Fibroblast of the aortic adventitia (primary cell): Measurements from ENCODE around the gene NPM1. TPM values are rescaled to one million over a fixed set of nuclear protein-coding genes. Genes with fewer than 3 reads are reported as not detected.
"Not testable (repeated sequence)": the region's sequence is repeated elsewhere in the genome, so short reads cannot be mapped to it uniquely, and the experiment has no call there.

Experiments used
- DNase-seq: peaks from one replicate; pipeline ENCODE4 v3.0.0-alpha.2; 2010; ENCODE audit warnings: low read depth
- H3K4me3 ChIP-seq: 2 replicates; pipeline ENCODE4 v1.5.1; 2011; ENCODE audit warnings: low read depth, mild to moderate bottlenecking, control low read depth, low read length, moderate library complexity
- total RNA-seq: library from RNA; depleted of rRNA; stranded (reverse); fragments of >200 nt; gene quantifications from 2 replicates; pipeline ENCODE4 v1.2.3, GENCODE V29; 2012; ENCODE audit warnings: low replicate concordance
- TF ChIP-seq, protein P1 (sequence below): IDR thresholded peaks from 2 replicates; pipeline ENCODE4 v1.5.1; 2011; ENCODE audit warnings: mild to moderate bottlenecking, low read length, control low read depth, inconsistent platforms; ENCODE audit not compliant: insufficient read depth

NPM1 gene
- total RNA-seq, 1 donor = 1,373 TPM

DNA sequence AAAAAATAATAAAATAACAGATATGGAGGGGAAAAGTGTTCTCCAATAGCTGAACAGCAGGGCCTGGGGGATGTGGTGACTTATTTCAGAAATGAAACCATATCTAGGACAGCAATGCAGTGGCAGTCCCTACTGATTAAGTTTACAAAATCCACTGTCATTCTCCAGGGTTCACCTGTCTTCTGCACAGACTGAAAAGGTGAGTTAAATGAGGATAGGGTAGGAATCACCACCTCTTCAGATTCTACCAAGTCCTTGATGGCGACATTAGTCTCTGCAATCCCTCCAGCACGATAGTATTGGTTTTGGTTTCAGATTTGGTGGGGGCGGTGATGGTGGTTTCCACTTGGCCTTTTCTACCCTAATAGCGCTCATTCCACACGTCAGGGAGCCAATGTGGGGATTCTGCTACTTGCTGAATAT lies 32.3 kb upstream of the NPM1 start:
- DNase-seq = no peak
- TF ChIP-seq, protein P1, sequence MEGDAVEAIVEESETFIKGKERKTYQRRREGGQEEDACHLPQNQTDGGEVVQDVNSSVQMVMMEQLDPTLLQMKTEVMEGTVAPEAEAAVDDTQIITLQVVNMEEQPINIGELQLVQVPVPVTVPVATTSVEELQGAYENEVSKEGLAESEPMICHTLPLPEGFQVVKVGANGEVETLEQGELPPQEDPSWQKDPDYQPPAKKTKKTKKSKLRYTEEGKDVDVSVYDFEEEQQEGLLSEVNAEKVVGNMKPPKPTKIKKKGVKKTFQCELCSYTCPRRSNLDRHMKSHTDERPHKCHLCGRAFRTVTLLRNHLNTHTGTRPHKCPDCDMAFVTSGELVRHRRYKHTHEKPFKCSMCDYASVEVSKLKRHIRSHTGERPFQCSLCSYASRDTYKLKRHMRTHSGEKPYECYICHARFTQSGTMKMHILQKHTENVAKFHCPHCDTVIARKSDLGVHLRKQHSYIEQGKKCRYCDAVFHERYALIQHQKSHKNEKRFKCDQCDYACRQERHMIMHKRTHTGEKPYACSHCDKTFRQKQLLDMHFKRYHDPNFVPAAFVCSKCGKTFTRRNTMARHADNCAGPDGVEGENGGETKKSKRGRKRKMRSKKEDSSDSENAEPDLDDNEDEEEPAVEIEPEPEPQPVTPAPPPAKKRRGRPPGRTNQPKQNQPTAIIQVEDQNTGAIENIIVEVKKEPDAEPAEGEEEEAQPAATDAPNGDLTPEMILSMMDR = no peak
- no peak overlapping the region for H3K4me3 ChIP-seq

DNA sequence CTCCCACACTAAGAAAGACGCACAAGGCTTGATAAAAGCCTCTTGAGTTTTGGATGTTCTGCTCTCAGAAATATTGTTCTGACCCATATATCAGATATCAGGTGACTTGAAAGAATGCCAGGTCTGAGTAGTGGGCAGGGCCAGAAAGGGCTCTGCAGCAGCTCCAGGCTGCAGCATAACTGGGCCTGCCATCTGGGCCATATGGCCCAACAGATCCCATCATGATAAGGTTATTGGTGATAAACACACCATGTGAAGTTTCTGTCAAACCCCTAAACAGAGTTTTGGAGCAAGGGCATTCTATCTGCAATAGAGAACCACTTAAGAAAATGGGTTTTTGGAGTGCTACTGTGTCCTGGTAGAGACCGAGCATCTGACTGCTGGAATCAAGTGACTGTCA lies 29.8 kb upstream of the NPM1 start:
- no peak overlapping the region for H3K4me3 ChIP-seq
- TF ChIP-seq, protein P1 = no peak
- DNase-seq = no peak

DNA sequence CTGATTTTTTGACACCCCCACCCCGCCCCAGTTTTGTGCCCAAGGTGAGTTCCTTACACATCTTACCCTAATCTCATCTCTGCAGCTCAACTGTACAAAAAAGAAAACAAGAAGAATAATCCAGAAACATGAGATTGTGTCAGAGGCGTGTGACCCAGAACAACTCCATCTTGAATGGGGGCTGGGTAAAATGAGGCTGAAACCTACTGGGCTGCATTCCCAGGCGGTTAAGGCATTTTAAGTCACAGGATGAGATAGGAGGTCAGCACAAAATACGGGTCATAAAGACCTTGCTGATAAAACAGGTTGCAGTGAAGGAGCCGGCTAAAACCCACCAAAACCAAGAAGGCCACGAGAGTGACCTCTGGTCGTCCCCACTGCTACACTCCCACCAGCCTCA lies 26.5 kb upstream of the NPM1 start:
- DNase-seq, H3K4me3 ChIP-seq: not testable (repeated sequence)

DNA sequence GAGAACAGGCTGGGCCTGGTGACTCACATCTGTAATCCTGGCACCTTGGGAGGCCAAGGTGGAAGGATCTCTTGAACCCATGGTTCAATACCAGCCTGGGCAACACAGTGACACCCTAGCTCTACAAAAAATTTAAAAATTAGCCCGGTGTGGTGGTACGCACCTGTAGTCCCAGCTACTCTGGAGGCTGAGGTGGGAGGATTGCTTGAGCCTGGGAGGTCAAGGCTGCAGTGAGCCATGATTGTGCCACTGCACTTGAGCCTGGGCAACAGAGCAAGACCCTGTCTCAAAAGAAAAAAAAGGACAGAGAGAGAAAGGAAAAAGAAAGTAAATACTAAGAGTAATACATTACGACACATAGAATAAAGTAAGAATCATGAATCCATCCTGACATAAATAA lies 24.4 kb upstream of the NPM1 start:
- DNase-seq, H3K4me3 ChIP-seq: not testable (repeated sequence)

DNA sequence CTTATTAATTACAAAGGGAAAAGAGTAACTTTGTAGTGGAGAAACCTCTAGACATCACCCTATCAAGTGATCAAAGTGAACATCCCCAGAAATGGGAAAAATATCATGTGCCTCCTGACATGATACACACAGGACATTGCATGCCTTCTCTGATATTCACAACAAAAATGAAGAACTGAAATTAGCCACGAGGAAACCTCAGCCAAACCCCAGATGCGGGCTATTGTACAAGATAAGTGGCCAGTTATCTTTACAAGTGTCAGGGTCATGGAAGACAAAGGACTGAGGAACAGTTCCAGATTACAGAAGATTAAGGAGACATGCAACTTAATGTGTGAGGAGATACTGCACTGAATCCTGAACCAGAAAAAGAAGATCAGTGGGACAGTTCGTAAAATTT lies 23.8 kb upstream of the NPM1 start:
- TF ChIP-seq, protein P1 = no peak
- no peak for DNase-seq

DNA sequence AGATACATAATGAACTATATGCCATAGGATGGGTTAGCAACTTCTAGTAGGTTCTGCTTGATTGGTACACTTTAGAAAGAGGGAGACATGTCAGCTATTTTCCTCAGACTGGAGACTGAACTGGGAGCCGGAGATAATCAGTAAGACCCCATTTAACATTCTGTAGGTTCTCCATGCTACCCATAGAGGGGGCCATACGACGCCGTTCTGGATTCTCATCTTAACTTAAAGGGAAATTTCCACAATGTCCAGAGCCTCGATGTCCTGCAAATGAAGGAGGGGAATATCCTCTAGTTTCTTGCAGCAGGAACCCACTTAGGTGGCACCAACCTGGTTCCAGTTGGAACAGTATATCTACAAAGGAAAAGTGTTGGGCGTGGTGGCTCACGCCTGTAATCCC lies 22.3 kb upstream of the NPM1 start:
- no peak overlapping the region for H3K4me3 ChIP-seq
- TF ChIP-seq, protein P1 = peak; percentile 31
- peak; percentile 5 for DNase-seq

More for the DNA sequence above, 23.8 kb upstream of the NPM1 start:
- no peak overlapping the region for H3K4me3 ChIP-seq

DNA sequence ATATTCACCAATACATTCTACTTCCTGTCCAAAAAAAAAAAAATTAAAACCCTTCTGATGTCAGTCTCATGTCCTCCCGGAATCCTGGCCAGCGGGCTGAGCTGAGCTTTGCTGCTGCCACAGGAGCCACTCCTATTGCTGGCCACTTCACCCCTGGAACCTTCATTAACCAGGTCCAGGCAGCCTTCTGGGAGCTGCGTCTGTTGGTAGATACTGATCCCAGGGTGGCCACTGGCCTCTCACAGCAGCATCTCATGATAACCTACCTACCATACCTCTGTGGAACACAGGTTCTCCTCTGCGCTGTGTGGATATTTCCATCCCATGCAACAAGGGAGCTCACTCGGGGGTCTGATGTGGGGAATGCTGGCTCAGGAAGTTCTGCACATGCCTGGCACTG lies 21.0 kb upstream of the NPM1 start:
- TF ChIP-seq, protein P1 = no peak
- DNase-seq = no peak
- H3K4me3 ChIP-seq = no peak overlapping the region

DNA sequence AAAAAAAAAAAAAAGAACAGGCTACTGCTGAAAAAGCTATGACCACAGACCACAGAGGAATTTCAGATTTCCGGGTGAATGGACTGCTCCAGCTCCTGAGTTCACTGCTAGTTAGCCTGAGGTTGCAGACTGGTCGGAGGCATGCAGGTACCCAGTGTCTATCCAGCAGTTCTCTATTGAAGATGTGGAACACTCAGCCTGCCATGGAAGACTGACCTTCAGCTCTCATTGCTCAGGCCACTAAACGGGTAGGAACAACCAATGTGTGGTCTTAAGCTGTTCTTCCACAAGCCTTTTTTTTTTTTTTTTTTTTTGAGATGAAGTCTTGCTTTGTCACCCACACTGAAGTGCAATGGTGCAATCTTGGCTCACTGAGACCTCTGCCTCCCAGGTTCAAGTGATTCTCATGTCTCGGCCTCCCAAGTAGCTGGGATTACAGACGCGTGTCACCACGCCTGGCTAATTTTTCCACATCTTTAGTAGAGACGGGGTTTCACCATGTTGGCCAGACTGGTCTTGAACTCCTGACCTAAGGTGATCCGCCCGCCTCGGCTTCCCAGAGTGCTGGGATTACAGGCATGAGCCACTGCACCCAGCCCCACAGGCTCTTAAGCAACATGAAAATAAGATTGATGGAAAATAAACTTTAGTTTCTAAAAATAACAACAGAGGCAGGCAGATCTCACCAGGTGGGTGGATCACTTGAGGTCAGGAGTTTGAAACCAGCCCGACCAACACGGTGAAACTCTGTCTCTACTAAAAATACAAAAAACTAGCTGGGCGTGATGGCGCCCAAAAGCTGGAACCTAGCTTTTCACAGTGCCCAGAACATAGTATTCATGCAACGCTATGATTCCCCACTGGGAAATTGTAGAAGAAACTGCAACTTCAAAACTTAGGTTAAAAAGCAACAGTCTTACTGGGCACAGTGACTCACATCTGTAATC lies 20.0 kb upstream of the NPM1 start:
- H3K4me3 ChIP-seq = no peak overlapping the region
- TF ChIP-seq, protein P1 = no peak
- no peak for DNase-seq
